Vein endothelial cell (primary cell): Measurements from ENCODE around the gene ZNF467. TPM values are rescaled to one million over a fixed set of nuclear protein-coding genes. Genes with fewer than 3 reads are reported as not detected.

Experiments used
- total RNA-seq: library from RNA; depleted of rRNA; stranded (reverse); fragments of >200 nt; gene quantifications from 2 replicates; pipeline ENCODE4 v1.2.3, GENCODE V29; 2012

The ZNF467 gene, protein sequence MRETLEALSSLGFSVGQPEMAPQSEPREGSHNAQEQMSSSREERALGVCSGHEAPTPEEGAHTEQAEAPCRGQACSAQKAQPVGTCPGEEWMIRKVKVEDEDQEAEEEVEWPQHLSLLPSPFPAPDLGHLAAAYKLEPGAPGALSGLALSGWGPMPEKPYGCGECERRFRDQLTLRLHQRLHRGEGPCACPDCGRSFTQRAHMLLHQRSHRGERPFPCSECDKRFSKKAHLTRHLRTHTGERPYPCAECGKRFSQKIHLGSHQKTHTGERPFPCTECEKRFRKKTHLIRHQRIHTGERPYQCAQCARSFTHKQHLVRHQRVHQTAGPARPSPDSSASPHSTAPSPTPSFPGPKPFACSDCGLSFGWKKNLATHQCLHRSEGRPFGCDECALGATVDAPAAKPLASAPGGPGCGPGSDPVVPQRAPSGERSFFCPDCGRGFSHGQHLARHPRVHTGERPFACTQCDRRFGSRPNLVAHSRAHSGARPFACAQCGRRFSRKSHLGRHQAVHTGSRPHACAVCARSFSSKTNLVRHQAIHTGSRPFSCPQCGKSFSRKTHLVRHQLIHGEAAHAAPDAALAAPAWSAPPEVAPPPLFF
- 2.7 and 9.5 TPM in 2 replicates for total RNA-seq

DNA sequence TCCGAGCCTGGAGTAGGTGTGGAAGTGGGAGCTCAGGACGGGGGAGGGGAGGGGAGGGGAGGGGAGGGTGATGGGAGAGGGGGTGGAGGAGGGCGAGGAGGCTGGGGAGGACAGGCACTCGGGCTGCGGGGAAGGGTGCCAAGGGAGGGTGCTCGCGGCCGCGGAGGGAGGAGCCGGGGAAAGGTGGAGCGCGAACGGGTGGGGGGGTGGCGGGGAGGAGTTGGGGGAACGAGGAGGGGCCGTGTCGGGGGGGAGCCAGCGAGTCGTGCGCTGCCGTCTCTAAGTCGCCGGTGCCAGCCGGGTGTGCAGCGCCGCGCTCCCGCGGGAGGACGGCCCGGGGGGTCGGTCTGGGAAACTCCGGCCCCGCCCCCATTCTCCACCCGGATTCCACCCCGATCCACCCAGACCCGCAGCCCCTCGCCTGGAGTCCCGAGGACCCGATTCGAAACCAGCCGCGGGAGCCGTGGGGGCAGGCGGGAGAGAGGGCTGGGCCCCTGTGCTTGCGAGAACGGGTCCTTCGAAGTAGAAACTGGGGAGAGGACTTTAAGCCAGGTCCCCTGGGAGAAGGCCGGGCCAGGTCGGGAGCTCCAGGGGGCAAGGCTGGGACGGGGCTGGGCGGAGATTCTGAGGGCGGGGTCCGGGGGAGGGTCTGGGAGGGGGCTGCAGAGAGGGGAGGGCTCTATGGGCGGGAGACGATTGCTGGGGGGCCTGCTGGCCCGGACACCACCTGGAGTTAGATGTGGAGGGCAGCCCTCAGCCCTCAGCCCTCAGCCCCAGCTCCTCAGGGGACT is at the start of gene ZNF467:
TSS of gene ZNF467 (minus strand) at position 143 of the 791 bp plus-strand sequence. CDS start 2,556 bp downstream, outside the sequence.

Other genes starting within 250 kb of the ZNF467 start
- 8.5 and 12.0 TPM in 2 replicates for gene ZNF862, start 64.8 kb upstream of the ZNF467 start, total RNA-seq
- gene ATP6V0E2, start 100.4 kb upstream of the ZNF467 start, total RNA-seq: 24.2 and 26.7 TPM in 2 replicates